Measurements from ENCODE around the gene WWP2. TPM values are rescaled to one million over a fixed set of nuclear protein-coding genes. Genes with fewer than 3 reads are reported as not detected.
A peak's percentile ranks its signal among the peaks of the same experiment; 100 is the strongest.
"Not testable (repeated sequence)": the region's sequence is repeated elsewhere in the genome, so short reads cannot be mapped to it uniquely, and the experiment has no call there.

Gene WWP2
- total RNA-seq, 4 donors from 2014 or later: 21.9 to 32.8 (median 27.8) TPM

DNA sequence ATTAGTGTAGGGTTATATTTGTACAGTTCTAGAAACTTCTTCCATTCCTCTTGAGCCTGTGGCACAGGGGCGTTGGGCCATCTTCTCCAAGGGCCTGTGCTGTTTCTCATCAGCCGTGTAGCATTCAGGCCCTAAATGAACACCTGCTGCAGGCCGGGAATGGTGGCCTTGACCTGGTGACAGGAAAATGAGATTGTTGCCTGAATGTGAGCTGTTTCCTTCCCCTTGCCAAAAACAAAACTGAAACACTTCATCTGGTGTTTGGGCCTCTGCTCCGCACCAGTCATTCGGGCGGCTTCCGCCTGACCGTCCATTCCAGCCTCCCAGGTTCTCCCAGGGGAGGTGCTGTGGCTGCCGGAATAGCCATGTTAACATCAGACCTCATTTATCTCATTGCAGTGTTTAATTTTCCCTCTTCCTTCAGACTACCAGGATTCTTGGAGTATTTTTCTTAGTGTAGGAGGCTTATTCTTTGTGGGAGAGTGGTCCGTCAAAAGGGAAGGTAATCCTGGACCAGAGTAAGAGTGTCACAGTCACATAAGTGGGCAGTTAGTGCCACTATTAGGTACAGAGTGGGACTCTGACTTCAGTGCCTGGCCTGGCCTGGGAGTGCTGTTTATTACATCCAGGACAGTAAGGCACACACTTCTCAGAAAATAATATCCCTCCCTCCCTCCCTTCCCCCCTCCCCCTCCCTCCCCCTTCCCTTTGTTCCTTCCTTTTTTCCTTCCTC lies 61.9 kb downstream of the WWP2 start:
- no peak for DNase-seq (ENCODE audit: extremely low spot score)
- Histone ChIP-seq H3K27ac (replicated peaks in 1 of 4) (peak overlapping the region; percentile 58 to 76 (median 60)), H3K4me1 (peaks cover 20 to 50% (median 27%) of the 10 kb centered on the region in 4 donors), H3K9me3 (no peaks in the 10 kb centered on the region), H3K4me3 (no peak overlapping the region), H3K36me3 (peaks cover 0 to 8% (median 0%) of the 10 kb centered on the region in 4 donors), H3K27me3 (no peaks in the 10 kb centered on the region)
- TF ChIP-seq EP300 (IDR thresholded peaks at IDR 0.05) (no peak), POLR2A (IDR thresholded peaks at IDR 0.05; ENCODE audit: low read depth) (no peak), POLR2AphosphoS5 (IDR thresholded peaks at IDR 0.05) (peak; percentile 40 to 50)
- TF ChIP-seq, protein P1, sequence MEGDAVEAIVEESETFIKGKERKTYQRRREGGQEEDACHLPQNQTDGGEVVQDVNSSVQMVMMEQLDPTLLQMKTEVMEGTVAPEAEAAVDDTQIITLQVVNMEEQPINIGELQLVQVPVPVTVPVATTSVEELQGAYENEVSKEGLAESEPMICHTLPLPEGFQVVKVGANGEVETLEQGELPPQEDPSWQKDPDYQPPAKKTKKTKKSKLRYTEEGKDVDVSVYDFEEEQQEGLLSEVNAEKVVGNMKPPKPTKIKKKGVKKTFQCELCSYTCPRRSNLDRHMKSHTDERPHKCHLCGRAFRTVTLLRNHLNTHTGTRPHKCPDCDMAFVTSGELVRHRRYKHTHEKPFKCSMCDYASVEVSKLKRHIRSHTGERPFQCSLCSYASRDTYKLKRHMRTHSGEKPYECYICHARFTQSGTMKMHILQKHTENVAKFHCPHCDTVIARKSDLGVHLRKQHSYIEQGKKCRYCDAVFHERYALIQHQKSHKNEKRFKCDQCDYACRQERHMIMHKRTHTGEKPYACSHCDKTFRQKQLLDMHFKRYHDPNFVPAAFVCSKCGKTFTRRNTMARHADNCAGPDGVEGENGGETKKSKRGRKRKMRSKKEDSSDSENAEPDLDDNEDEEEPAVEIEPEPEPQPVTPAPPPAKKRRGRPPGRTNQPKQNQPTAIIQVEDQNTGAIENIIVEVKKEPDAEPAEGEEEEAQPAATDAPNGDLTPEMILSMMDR (IDR thresholded peaks at IDR 0.05): no peak
- intact Hi-C loops (cut with DNase I): no loop called here
- 63% methylated on average over 10 of the region's 10 CpGs for WGBS

DNA sequence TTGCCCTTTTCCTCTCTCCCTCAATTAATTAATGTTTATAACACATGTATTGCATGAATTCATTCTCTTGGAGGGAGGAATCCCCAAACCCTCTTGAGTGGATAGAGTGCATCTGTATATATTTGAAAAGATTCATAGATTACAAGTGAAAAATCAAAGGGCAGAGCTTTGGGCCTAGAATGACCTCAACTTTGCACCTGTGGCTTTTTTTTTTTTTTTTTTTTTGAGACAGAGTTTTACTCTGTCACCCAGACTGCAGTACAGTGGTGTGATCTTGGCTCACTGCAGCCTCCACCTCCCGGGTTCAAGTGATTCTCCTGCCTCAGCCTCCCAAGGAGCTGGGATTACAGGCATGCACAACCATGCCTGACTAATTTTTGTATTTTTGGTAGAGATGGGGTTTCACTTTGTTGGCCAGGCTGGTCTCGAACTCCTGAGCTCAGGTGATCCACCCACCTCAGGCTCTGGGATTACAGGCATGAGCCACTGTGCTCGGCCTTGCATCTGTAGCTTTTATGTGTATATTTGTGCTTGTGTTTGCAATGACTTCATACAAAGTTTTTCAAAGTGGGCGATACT lies 62.5 kb downstream of the WWP2 start:
- H3K9me3 ChIP-seq; DNase-seq (ENCODE audit: extremely low spot score); intact Hi-C loops (cut with DNase I); H3K36me3 ChIP-seq; H3K27me3 ChIP-seq; H3K4me3 ChIP-seq: not testable (repeated sequence)
- Histone ChIP-seq H3K27ac (replicated peaks in 1 of 4) (peak overlapping the region; percentile 58 to 76 (median 60)), H3K4me1 (peaks cover 20 to 50% (median 27%) of the 10 kb centered on the region in 4 donors)
- WGBS: 92% methylated on average over 4 of the region's 4 CpGs

GRCh38 chr16:69827524-69827923 lies 65.4 kb downstream of the WWP2 start:
- no peak for DNase-seq (ENCODE audit: extremely low spot score)
- Histone ChIP-seq H3K27me3 (no peaks in the 10 kb centered on the region), H3K27ac (replicated peaks in 1 of 4) (no peak overlapping the region), H3K9me3 (no peaks in the 10 kb centered on the region), H3K4me3 (no peak overlapping the region), H3K4me1 (peaks cover 14 to 50% (median 30%) of the 10 kb centered on the region in 4 donors), H3K36me3 (peaks cover 0 to 8% (median 1%) of the 10 kb centered on the region in 4 donors)
- no peak for TF ChIP-seq POLR2A (IDR thresholded peaks at IDR 0.05; ENCODE audit: low read depth)
- TF ChIP-seq EP300 (IDR thresholded peaks at IDR 0.05): no peak
- TF ChIP-seq, protein P1 (IDR thresholded peaks at IDR 0.05): no peak
- TF ChIP-seq POLR2AphosphoS5 (IDR thresholded peaks at IDR 0.05): no peak
- intact Hi-C loops (cut with DNase I): no loop called here
- 81% methylated on average over 5 of the region's 5 CpGs for WGBS

DNA sequence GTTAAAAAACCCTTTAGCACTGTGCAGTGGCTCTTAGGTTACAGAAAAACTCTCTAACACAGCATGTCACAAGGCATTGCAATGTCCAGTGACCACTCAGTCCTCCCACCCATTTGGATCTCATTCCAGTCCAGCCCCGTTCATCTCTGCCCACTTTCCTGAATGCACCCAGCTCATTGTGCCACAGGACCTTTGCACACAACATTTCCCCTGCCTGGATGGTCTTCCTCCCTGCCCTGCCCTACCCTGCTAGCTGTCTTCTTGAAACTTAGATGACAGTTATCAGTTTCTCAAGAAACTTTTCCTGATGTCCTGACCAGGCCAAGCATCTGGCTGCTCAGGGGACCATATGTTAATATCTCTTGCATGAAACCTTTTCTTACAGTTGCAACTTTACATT lies 67.2 kb downstream of the WWP2 start:
- DNase-seq (ENCODE audit: extremely low spot score): no peak
- no peak for TF ChIP-seq EP300 (IDR thresholded peaks at IDR 0.05)
- TF ChIP-seq, protein P1 (IDR thresholded peaks at IDR 0.05): no peak
- WGBS: 58% methylated on average over 1 of the region's 1 CpG
- no peak overlapping the region for H3K27ac ChIP-seq (replicated peaks in 1 of 4)
- no peaks in the 10 kb centered on the region for H3K9me3 ChIP-seq
- H3K27me3 ChIP-seq: no peaks in the 10 kb centered on the region
- H3K4me3 ChIP-seq: no peak overlapping the region
- intact Hi-C loops (cut with DNase I): no loop called here
- H3K4me1 ChIP-seq: peaks cover 18 to 44% (median 37%) of the 10 kb centered on the region in 4 donors
- peaks cover 0 to 8% (median 1%) of the 10 kb centered on the region in 4 donors for H3K36me3 ChIP-seq

GRCh38 chr16:69830146-69830533 lies 68.0 kb downstream of the WWP2 start:
- no peak for DNase-seq (ENCODE audit: extremely low spot score)
- no peak for TF ChIP-seq POLR2A (IDR thresholded peaks at IDR 0.05; ENCODE audit: low read depth)
- TF ChIP-seq, protein P1 (IDR thresholded peaks at IDR 0.05): no peak
- TF ChIP-seq POLR2AphosphoS5 (IDR thresholded peaks at IDR 0.05): no peak
- no peak for TF ChIP-seq EP300 (IDR thresholded peaks at IDR 0.05)
- Histone ChIP-seq H3K36me3 (peaks cover 0 to 8% (median 1%) of the 10 kb centered on the region in 4 donors), H3K4me1 (peaks cover 21 to 36% (median 34%) of the 10 kb centered on the region in 4 donors), H3K4me3 (no peak overlapping the region), H3K27me3 (no peaks in the 10 kb centered on the region), H3K27ac (replicated peaks in 1 of 4) (peak overlapping the region in 2 of 4 donors; percentile 24 to 59), H3K9me3 (no peaks in the 10 kb centered on the region)
- 98% methylated on average over 5 of the region's 5 CpGs for WGBS
- intact Hi-C loops (cut with DNase I): no loop called here
